Naive thymus-derived CD4-positive, alpha-beta T cell (primary cell): ENCODE measurements around the gene LRMDA. TPM values are rescaled to one million over a fixed set of nuclear protein-coding genes. Genes with fewer than 3 reads are reported as not detected.
A peak's percentile ranks its signal among the peaks of the same experiment; 100 is the strongest.

Experiments
- ATAC-seq: fragments of 150-1000 bp; cut with Tn5 transposase; 2 replicates; pipeline ENCODE4 v1.10.0; 2021; ENCODE audit warnings: mild to moderate bottlenecking, moderate library complexity
- CTCF ChIA-PET: fragments of 350-600 bp; sonication (Branson Sonifier 250); formaldehyde crosslinking; loops from one replicate; lab custom pipeline; 2021; ENCODE audit warnings: antibody characterized with exemption; lab: Charles Lee
- POLR2A ChIA-PET: fragments of 350-600 bp; sonication (Branson Sonifier 250); formaldehyde crosslinking; loops from one replicate; lab custom pipeline; 2021; ENCODE audit warnings: antibody characterized with exemption, inconsistent platforms; lab: Charles Lee
- DNase-seq, 9 donors: peaks; one replicate each; pipeline versions ENCODE4 v3.0.0 to v3.0.0-alpha.2; 2020 to 2022; ENCODE audit warnings: mixed read lengths in 1 of 9
- H3K27ac ChIP-seq: one replicate; pipeline ENCODE4 v1.7.0; 2013; ENCODE audit warnings: mild to moderate bottlenecking, low read depth, low read length, moderate library complexity
- H3K27me3 ChIP-seq, 2 donors: one replicate each; pipeline ENCODE4 v1.7.0; 2013; ENCODE audit warnings: low read length in 2 of 2, mild to moderate bottlenecking in 2 of 2, moderate library complexity in 2 of 2; ENCODE audit not compliant: control insufficient read depth in 2 of 2, insufficient read depth in 2 of 2
- H3K36me3 ChIP-seq, 3 experiments: 1 replicate in 2 of 3; 2 replicates in 1 of 3; pipeline ENCODE4 v1.7.0; 2013; ENCODE audit warnings: low read length in 3 of 3, mild to moderate bottlenecking in 3 of 3, moderate library complexity in 1 of 3; ENCODE audit not compliant: insufficient read depth in 3 of 3, control insufficient read depth in 2 of 3
- H3K4me1 ChIP-seq, 2 donors: one replicate each; pipeline ENCODE4 v1.7.0; 2013; ENCODE audit warnings: low read length in 2 of 2, mild to moderate bottlenecking in 2 of 2, moderate library complexity in 1 of 2; ENCODE audit not compliant: control insufficient read depth in 2 of 2, insufficient read depth in 2 of 2
- H3K4me3 ChIP-seq: 2 replicates; pipeline ENCODE4 v1.7.0; 2013; ENCODE audit warnings: mild to moderate bottlenecking, low read length
- H3K9me3 ChIP-seq, 3 experiments: 1 replicate in 2 of 3; 2 replicates in 1 of 3; pipeline ENCODE4 v1.7.0; 2013; ENCODE audit warnings: low read length in 3 of 3; ENCODE audit not compliant: control insufficient read depth in 2 of 3
- H3K27ac Mint-ChIP-seq, 9 donors: one replicate each; pipeline ENCODE4 v1.8.0; 2020 to 2022; ENCODE audit warnings: mixed read lengths in 9 of 9, mild to moderate bottlenecking in 8 of 9, moderate library complexity in 5 of 9, inconsistent platforms in 2 of 9
- H3K27me3 Mint-ChIP-seq, 5 donors: one replicate each; pipeline ENCODE4 v1.8.0; 2021 to 2022; ENCODE audit warnings: mixed read lengths in 5 of 5, mild to moderate bottlenecking in 1 of 5
- H3K36me3 Mint-ChIP-seq, 5 donors: one replicate each; pipeline ENCODE4 v1.8.0; 2020 to 2022; ENCODE audit warnings: mixed read lengths in 5 of 5, mild to moderate bottlenecking in 3 of 5, inconsistent platforms in 1 of 5
- H3K4me1 Mint-ChIP-seq, 7 donors: one replicate each; pipeline ENCODE4 v1.8.0; 2020 to 2022; ENCODE audit warnings: mixed read lengths in 7 of 7, mild to moderate bottlenecking in 3 of 7, inconsistent platforms in 1 of 7
- H3K4me3 Mint-ChIP-seq, 10 donors: one replicate each; pipeline ENCODE4 v1.8.0; 2020 to 2022; ENCODE audit warnings: mild to moderate bottlenecking in 10 of 10, mixed read lengths in 10 of 10, moderate library complexity in 6 of 10, inconsistent platforms in 2 of 10
- H3K9me3 Mint-ChIP-seq, 11 donors: one replicate each; pipeline ENCODE4 v1.8.0; 2020 to 2022; ENCODE audit warnings: mixed read lengths in 11 of 11, mild to moderate bottlenecking in 4 of 11, inconsistent platforms in 1 of 11, moderate library complexity in 1 of 11
- intact Hi-C, 2 donors: fragments of 100-400 bp; cut with micrococcal nuclease; formaldehyde crosslinking; loops; one replicate each; pipeline ENCODE4 v1.15.1; 2023
- polyA plus RNA-seq, 2 donors: library from polyadenylated mRNA; unstranded; fragments of 300-500 nt; fragmentation: Illumina TruSeq; gene quantifications; one replicate each; pipeline ENCODE4 v1.2.3, GENCODE V29; 2021
- total RNA-seq, 6 experiments: library from RNA in 5 of 6; stranded (reverse) in 5 of 6; gene quantifications; 1 replicate in 5 of 6; 2 replicates in 1 of 6; pipeline ENCODE4 v1.2.3 and lab custom pipeline; 2021 to 2026

LRMDA gene
- total and polyA plus RNA-seq, 7 experiments from 2014 or later = 0.57 to 14.9 (median 3.0) TPM; not detected in 4

- Histone ChIP-seq H3K9me3 (no peaks in the 10 kb centered on the region), H3K4me3 (no peak overlapping the region), H3K4me1 (no peaks in the 10 kb centered on the region), H3K36me3 (no peaks in the 10 kb centered on the region), H3K27ac (no peak overlapping the region), H3K27me3 (no peaks in the 10 kb centered on the region)
- ChIA-PET CTCF (no interaction called here), POLR2A (no interaction called here)
- no peak overlapping the region for H3K4me3 Mint-ChIP-seq
- H3K27ac Mint-ChIP-seq = no peak overlapping the region
- H3K9me3 Mint-ChIP-seq = peaks cover 0 to 6% (median 0%) of the 10 kb centered on the region in 11 donors
- DNase-seq (no peak), ATAC-seq (no peak)
- H3K4me1 Mint-ChIP-seq = no peaks in the 10 kb centered on the region
- H3K36me3 Mint-ChIP-seq = no peaks in the 10 kb centered on the region
- intact Hi-C loops = no loop called here
- peaks cover 0 to 9% (median 0%) of the 10 kb centered on the region in 5 donors for H3K27me3 Mint-ChIP-seq
These were observed 1128.4 kb downstream of the LRMDA start for GRCh38 chr10:76559892-76560220.

DNA sequence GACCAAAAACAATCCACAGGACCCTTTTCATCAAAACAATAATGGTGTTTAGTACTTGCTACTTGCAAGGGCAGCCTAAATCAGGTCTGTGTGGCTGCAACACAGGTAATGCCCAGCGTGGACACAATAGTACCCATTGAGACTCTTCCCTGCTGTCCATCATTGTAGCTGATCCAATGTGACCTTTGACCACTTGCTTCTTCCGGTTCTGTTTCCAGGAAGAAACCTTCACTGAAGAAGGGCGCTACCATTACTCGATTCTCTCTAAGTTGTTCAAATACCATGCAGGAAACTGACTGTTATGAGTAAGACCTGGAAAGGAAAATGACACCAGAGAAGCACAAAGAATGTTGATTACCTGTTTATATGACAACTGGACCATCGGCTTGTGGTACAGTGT, 1128.9 kb downstream of the LRMDA start:
- H3K4me1 Mint-ChIP-seq = no peaks in the 10 kb centered on the region
- no peak for DNase-seq
- no peak for ATAC-seq
- H3K27me3 Mint-ChIP-seq = peaks cover 0 to 9% (median 0%) of the 10 kb centered on the region in 5 donors
- ChIA-PET CTCF (no interaction called here), POLR2A (no interaction called here)
- no peaks in the 10 kb centered on the region for H3K36me3 ChIP-seq
- no peaks in the 10 kb centered on the region for H3K27me3 ChIP-seq
- no peaks in the 10 kb centered on the region for H3K9me3 ChIP-seq
- intact Hi-C loops = no loop called here
- no peaks in the 10 kb centered on the region for H3K4me1 ChIP-seq
- no peaks in the 10 kb centered on the region for H3K36me3 Mint-ChIP-seq
- H3K4me3 ChIP-seq = no peak overlapping the region
- H3K27ac Mint-ChIP-seq = no peak overlapping the region
- no peak overlapping the region for H3K4me3 Mint-ChIP-seq
- peaks cover 0 to 6% (median 0%) of the 10 kb centered on the region in 11 donors for H3K9me3 Mint-ChIP-seq
- H3K27ac ChIP-seq = no peak overlapping the region

- no peak for DNase-seq
- no peaks in the 10 kb centered on the region for H3K27me3 ChIP-seq
- H3K4me3 ChIP-seq = no peak overlapping the region
- no peaks in the 10 kb centered on the region for H3K9me3 ChIP-seq
- no peak overlapping the region for H3K27ac Mint-ChIP-seq
- no peaks in the 10 kb centered on the region for H3K4me1 ChIP-seq
- no peaks in the 10 kb centered on the region for H3K4me1 Mint-ChIP-seq
- H3K27ac ChIP-seq = no peak overlapping the region
- ChIA-PET CTCF (no interaction called here), POLR2A (no interaction called here)
- no peak overlapping the region for H3K4me3 Mint-ChIP-seq
- H3K36me3 Mint-ChIP-seq = no peaks in the 10 kb centered on the region
- H3K27me3 Mint-ChIP-seq = peaks cover 0 to 9% (median 0%) of the 10 kb centered on the region in 5 donors
- H3K9me3 Mint-ChIP-seq = peaks cover 0 to 13% (median 2%) of the 10 kb centered on the region in 11 donors
- no peaks in the 10 kb centered on the region for H3K36me3 ChIP-seq
- no peak for ATAC-seq
- intact Hi-C loops = no loop called here
These were observed 1131.9 kb downstream of the LRMDA start for GRCh38 chr10:76563286-76563685.

DNA sequence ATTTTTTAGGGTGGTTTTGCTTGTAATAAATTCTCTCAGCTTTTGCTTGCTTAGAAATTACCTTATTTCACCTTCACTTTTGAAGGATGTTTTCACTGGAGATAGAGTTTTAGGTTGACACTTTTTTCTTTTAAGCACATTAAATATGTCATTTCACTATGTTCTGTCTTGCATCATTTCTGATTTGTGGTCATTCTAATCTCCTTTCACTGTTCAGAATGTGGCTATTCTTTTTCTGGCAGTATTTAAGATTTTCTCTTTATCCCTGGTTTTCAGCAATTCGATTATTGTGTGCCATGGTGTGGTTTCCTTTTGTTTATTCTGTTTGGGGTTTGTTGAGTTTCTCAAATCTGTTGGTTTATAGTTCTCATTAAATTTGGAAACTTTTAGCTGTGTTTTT, 1140.6 kb downstream of the LRMDA start:
- no peak overlapping the region for H3K4me3 Mint-ChIP-seq

DNA sequence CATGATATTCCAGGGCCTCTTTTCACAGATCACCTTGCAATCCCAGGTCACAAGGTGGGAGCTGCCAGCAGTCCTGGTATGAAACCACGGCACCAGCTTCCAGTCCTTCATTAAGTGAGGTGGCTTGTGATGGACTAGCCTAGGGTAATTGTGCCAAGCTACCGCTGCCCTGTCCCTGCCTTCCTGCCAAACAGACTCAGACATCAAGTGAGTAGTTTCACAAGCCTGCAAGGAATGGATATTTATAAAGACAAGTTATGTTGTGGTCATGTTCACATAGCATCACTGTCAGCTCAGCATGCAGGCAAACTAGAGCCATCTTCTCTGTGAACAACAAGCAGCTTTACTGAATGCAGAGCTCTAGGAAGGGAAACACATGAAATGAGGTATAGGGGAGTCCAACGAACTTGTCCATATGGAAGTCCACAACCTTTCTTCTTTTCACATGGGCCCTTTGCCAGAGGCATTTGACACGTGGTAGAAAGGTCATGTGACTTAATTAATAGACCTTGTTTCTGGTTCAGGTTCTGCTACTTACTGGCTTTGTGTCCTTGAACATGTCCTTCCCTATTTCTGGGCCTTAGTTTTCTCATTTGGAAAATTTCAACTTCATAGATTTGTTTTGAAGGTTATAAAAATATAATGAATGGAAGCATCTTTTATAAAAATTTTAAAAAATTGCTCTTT, 1145.0 kb downstream of the LRMDA start:
- Mint-ChIP-seq H3K9me3 (peaks cover 0 to 21% (median 4%) of the 10 kb centered on the region in 11 donors), H3K27ac (no peak overlapping the region), H3K4me1 (no peaks in the 10 kb centered on the region), H3K27me3 (no peaks in the 10 kb centered on the region), H3K36me3 (no peaks in the 10 kb centered on the region), H3K4me3 (no peak overlapping the region)
- CTCF ChIA-PET = no interaction called here
- H3K4me3 ChIP-seq = no peak overlapping the region
- H3K27me3 ChIP-seq = no peaks in the 10 kb centered on the region
- no peak for ATAC-seq
- no peaks in the 10 kb centered on the region for H3K9me3 ChIP-seq
- H3K27ac ChIP-seq = no peak overlapping the region
- no peak for DNase-seq
- no peaks in the 10 kb centered on the region for H3K36me3 ChIP-seq
- no peaks in the 10 kb centered on the region for H3K4me1 ChIP-seq
- POLR2A ChIA-PET = no interaction called here
- intact Hi-C loops = no loop called here

More for the DNA sequence above, 1140.6 kb downstream of the LRMDA start:
- no peaks in the 10 kb centered on the region for H3K4me1 ChIP-seq
- no peaks in the 10 kb centered on the region for H3K9me3 ChIP-seq
- H3K4me3 ChIP-seq = no peak overlapping the region
- no peaks in the 10 kb centered on the region for H3K27me3 Mint-ChIP-seq
- no peak overlapping the region for H3K27ac Mint-ChIP-seq
- no peaks in the 10 kb centered on the region for H3K4me1 Mint-ChIP-seq
- no peaks in the 10 kb centered on the region for H3K36me3 Mint-ChIP-seq
- H3K9me3 Mint-ChIP-seq = peaks cover 0 to 22% (median 5%) of the 10 kb centered on the region in 11 donors
- ChIA-PET POLR2A (no interaction called here), CTCF (no interaction called here)
- intact Hi-C loops = no loop called here
- H3K27me3 ChIP-seq = no peaks in the 10 kb centered on the region
- DNase-seq (no peak), ATAC-seq (no peak)
- H3K36me3 ChIP-seq = no peaks in the 10 kb centered on the region
- no peak overlapping the region for H3K27ac ChIP-seq

- Mint-ChIP-seq H3K4me3 (no peak overlapping the region), H3K4me1 (no peaks in the 10 kb centered on the region), H3K27ac (no peak overlapping the region), H3K9me3 (peaks cover 0 to 21% (median 4%) of the 10 kb centered on the region in 11 donors), H3K36me3 (no peaks in the 10 kb centered on the region), H3K27me3 (no peaks in the 10 kb centered on the region)
- no peaks in the 10 kb centered on the region for H3K27me3 ChIP-seq
- POLR2A ChIA-PET = no interaction called here
- DNase-seq (no peak), ATAC-seq (no peak)
- H3K4me1 ChIP-seq = no peaks in the 10 kb centered on the region
- H3K27ac ChIP-seq = no peak overlapping the region
- no peaks in the 10 kb centered on the region for H3K36me3 ChIP-seq
- CTCF ChIA-PET = no interaction called here
- no peak overlapping the region for H3K4me3 ChIP-seq
- no peaks in the 10 kb centered on the region for H3K9me3 ChIP-seq
- intact Hi-C loops = no loop called here
These were observed 1146.0 kb downstream of the LRMDA start for GRCh38 chr10:76577455-76577854.

DNA sequence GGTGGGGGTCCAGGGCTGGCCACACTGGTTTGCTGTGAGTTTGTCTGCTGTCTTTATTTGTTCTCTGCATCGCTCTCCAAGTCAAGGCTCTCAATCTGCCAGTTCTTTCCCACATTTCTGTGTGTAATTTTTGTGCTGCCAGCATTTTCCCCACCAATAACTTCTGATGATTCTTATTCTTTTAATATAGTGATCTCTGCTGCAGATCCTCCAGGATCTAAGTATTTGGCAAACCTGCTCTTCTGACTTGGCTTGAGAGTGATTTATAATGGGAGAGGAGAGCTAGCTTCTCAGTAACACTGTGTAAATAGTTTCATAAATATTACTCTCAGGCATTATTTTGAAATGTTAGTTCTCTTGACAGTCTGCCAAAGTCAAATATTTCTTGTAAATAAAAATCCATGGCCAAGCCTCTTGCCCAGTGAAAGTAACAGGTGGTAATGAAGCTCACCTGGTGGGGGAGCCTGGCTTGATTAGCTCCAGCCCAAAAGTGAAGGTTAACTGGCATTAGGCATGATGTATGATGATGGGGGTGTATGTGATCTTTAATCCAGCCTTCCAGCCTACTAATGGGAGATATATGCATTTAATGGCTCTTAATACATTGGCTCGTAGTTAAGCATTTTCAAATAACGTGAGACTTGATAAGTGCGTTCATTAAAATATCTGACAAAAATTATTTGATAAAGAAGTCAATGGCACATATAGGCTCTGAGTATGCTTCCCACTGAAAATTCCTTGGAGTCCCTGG, 1150.3 kb downstream of the LRMDA start:
- Mint-ChIP-seq H3K4me3 (no peak overlapping the region), H3K9me3 (peaks cover 0 to 12% (median 3%) of the 10 kb centered on the region in 11 donors), H3K27me3 (no peaks in the 10 kb centered on the region), H3K36me3 (no peaks in the 10 kb centered on the region), H3K27ac (peak overlapping the region in 1 of 9 donors; percentile 13), H3K4me1 (no peaks in the 10 kb centered on the region)
- Histone ChIP-seq H3K4me3 (no peak overlapping the region), H3K27me3 (no peaks in the 10 kb centered on the region), H3K4me1 (no peaks in the 10 kb centered on the region), H3K36me3 (no peaks in the 10 kb centered on the region), H3K9me3 (no peaks in the 10 kb centered on the region), H3K27ac (no peak overlapping the region)
- intact Hi-C loops = no loop called here
- ATAC-seq (no peak), DNase-seq (no peak)
- POLR2A ChIA-PET = no interaction called here
- CTCF ChIA-PET = no interaction called here
